Ishikawa (cell line): ENCODE data around the gene ASCC1.

ENCODE experiments used
- CEBPB ChIP-seq: IDR thresholded peaks from 2 replicates; pipeline ENCODE4 v1.6.1; 2012
- CREB1 ChIP-seq: IDR thresholded peaks from 2 replicates; pipeline ENCODE4 v1.6.1; 2012; ENCODE audit warnings: low read depth
- EGR1 ChIP-seq: IDR thresholded peaks from 2 replicates; pipeline ENCODE4 v1.6.1; 2012
- EP300 ChIP-seq: IDR thresholded peaks from 2 replicates; pipeline ENCODE4 v1.6.1; 2012; ENCODE audit warnings: borderline replicate concordance
- FOXM1 ChIP-seq: IDR thresholded peaks from 2 replicates; pipeline ENCODE4 v1.6.1; 2012; ENCODE audit warnings: low read depth, borderline replicate concordance
- MAX ChIP-seq: IDR thresholded peaks from 2 replicates; pipeline ENCODE4 v1.6.1; 2012
- NFIC ChIP-seq: IDR thresholded peaks from 2 replicates; pipeline ENCODE4 v1.6.1; 2012
- RAD21 ChIP-seq: IDR thresholded peaks from 2 replicates; pipeline ENCODE4 v1.6.1; 2012; ENCODE audit warnings: low read depth
- REST ChIP-seq: IDR thresholded peaks from 2 replicates; pipeline ENCODE4 v1.6.1; 2012; ENCODE audit warnings: low read depth, mild to moderate bottlenecking
- TAF1 ChIP-seq: IDR thresholded peaks from 2 replicates; pipeline ENCODE4 v1.6.1; 2012; ENCODE audit warnings: low read depth, mild to moderate bottlenecking
- TCF12 ChIP-seq: IDR thresholded peaks from 2 replicates; pipeline ENCODE4 v1.6.1; 2012; ENCODE audit warnings: low read depth
- TEAD4 ChIP-seq: IDR thresholded peaks from 2 replicates; pipeline ENCODE4 v1.6.1; 2012
- YY1 ChIP-seq: IDR thresholded peaks from 2 replicates; pipeline ENCODE4 v1.6.1; 2012; ENCODE audit warnings: low read depth
- ZBTB7A ChIP-seq: IDR thresholded peaks from 2 replicates; pipeline ENCODE4 v1.6.1; 2012; ENCODE audit warnings: low read depth

- TF ChIP-seq EP300, result no peak
- TF ChIP-seq MAX, result no peak
- no peak for TF ChIP-seq ZBTB7A
- TF ChIP-seq EGR1, result no peak
- TF ChIP-seq TEAD4, result no peak
- no peak for TF ChIP-seq TCF12
- TF ChIP-seq REST, result no peak
- no peak for TF ChIP-seq CEBPB
- no peak for TF ChIP-seq TAF1
- no peak for TF ChIP-seq YY1
- no peak for TF ChIP-seq CREB1
- no peak for TF ChIP-seq RAD21
- no peak for TF ChIP-seq FOXM1
- TF ChIP-seq NFIC, result no peak
Observed at GRCh38 chr10:72158176-72158575, 57.9 kb downstream of the ASCC1 start.
